Measurements from ENCODE around the gene RPL28.

DNA sequence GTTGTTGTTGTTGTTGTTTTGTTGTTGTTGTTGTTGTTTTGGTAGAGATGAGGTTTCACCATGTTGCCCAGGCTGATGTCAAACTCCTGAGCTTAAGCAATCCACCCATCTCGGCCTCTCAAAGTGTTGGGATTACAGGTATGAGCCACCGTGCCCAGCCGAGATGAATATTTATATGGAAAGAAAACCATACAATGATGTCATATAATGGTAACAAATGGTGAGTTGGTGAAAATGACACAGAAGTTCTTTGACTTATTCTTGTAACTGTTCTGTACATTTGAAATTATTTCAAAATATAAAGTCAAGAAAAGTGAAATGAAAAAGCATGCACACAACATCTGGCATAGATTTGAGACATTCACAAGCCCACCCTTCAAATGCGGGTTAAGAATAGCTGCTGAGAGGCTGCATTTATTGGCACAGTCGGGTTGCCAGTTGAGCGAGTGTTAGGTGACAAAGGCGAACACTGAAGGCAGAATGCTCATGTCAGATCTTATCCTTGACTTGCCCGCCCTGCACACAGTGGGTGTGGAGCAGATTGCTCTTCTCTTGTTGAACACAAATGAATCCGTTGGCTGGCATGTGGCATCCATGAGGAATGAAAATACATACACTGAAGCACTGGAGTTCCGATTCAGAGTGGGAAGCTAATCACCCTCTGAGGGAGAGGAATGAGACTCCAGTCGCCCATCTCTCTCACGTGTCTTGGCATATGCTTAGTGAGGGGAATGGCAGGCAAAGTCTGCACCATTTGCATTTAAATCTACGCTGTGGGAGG lies 37.7 kb downstream of the RPL28 start:
- TF ChIP-seq, protein P1, sequence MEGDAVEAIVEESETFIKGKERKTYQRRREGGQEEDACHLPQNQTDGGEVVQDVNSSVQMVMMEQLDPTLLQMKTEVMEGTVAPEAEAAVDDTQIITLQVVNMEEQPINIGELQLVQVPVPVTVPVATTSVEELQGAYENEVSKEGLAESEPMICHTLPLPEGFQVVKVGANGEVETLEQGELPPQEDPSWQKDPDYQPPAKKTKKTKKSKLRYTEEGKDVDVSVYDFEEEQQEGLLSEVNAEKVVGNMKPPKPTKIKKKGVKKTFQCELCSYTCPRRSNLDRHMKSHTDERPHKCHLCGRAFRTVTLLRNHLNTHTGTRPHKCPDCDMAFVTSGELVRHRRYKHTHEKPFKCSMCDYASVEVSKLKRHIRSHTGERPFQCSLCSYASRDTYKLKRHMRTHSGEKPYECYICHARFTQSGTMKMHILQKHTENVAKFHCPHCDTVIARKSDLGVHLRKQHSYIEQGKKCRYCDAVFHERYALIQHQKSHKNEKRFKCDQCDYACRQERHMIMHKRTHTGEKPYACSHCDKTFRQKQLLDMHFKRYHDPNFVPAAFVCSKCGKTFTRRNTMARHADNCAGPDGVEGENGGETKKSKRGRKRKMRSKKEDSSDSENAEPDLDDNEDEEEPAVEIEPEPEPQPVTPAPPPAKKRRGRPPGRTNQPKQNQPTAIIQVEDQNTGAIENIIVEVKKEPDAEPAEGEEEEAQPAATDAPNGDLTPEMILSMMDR (IDR thresholded peaks at IDR 0.05; ENCODE audit: low read length): no peak
- no peak for TF ChIP-seq EZH2 (optimal IDR thresholded peaks at IDR 0.05; ENCODE audit: low read depth, low read length)
